Hematopoietic multipotent progenitor cell treated with erythropoietin and hydrocortisone succinate and interleukin-3 and kit ligand, for 17 days (in vitro differentiated cells): ENCODE results near the gene CYSRT1.
"Not testable (repeated sequence)": the region's sequence is repeated elsewhere in the genome, so short reads cannot be mapped to it uniquely, and the experiment has no call there.

Source experiments
- DNase-seq: peaks from one replicate; pipeline ENCODE4 v3.0.0-alpha.2; 2015; ENCODE audit warnings: low spot score

The CYSRT1 gene

DNA sequence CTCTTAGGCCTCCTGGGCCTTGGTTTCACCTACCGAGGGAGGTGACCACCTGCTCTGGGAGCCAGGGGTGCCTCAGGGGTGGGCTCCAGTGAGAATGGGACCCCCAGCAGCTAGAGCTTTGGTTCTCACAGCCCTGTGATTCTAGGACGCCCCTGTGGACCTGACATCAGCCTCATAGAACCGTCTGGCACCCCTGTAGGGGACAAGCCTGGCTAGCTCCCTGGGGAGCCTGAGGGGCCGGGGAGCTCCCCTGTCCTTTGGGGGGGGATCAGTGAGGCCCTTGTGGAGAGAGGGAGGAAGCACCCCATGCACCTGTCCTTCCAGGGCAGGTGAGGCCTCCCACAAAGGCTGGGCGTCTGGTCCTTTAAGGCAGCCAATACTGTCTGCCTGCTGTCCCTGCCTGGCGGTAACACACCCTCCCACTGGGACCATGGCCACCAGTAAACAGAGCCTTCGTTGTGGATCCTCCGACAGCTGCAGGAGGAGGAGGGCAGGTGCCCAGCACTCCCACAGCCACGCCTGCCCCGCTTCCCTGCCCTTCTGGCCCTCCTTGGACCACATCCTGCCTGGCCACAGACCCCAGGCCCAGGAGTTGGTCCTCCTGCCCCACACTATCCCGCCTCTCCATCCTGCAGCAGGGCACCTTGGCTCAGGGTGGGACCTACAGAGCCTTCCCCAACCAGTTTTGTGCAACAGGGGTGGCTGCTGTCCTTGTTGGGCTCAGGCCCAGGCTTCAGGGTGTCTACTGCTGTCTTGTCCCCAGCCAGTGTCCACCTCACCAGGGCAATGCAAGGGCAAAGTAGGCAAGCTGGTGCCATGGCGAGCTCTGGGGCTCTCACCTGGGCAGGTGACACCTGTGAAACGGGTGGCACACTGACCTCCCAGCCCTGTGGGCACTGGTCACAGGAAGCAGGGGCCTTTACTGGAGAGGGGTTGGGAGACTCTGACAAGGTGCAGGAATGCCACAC lies 13.1 kb downstream of the CYSRT1 start:
- DNase-seq = no peak

DNA sequence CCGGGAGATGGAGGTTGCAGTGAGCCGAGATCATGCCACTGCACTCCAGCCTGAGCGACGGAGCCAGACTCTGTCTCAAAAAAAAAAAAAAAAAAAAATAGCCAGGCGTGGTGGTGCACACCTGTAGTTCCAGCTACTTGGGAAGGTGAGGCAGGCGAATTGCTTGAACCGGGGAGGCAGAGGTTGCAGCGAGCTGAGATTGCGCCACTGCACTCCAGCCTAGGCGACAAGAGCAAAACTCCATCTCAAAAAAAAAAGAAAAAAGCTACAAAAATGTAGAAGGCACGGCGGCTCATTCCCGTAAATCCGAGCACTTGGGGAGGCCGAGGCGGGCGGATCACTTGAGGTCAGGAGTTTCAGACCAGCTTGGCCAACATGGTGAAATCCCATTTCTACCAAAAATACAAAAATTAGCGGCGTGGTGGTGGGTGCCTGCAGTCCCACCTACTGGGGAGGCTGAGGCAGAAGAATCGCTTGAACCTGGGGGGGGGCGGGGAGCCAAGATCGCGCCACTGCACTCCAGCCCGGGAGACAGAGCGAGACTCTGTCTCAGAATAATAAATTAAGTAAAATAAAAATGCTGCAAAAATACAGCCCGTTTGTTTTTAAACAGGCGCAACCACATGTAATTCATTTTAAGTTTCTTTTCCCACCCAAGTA lies 14.7 kb downstream of the CYSRT1 start:
- DNase-seq = not testable (repeated sequence)

DNA sequence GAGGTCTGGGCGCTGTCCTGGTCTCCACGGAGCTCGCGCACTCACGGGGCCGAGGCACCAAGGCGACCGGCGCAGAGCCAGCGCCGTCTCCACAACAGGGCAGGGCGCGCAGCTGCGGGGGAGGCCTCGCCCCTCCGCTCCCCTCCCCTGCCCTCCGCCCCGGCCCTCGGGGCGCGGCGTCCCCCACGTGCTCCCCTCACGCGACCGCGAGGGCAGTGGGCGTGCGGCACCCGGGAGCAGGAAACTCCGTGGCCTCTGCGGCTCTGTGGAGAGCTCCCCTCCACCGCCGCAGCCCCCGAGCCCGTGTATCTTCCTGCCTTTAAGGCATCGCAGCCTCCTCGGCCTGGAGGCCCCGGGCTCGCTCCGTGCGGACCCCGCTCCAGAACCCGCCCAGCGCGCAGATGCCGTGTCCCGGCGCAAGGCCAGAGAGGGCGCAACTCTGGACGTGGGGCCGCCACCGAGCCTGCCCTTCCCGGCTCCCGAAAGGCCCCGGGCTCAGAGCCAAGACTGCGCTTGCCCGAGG lies 15.4 kb downstream of the CYSRT1 start:
- peak; percentile 66 for DNase-seq

DNA sequence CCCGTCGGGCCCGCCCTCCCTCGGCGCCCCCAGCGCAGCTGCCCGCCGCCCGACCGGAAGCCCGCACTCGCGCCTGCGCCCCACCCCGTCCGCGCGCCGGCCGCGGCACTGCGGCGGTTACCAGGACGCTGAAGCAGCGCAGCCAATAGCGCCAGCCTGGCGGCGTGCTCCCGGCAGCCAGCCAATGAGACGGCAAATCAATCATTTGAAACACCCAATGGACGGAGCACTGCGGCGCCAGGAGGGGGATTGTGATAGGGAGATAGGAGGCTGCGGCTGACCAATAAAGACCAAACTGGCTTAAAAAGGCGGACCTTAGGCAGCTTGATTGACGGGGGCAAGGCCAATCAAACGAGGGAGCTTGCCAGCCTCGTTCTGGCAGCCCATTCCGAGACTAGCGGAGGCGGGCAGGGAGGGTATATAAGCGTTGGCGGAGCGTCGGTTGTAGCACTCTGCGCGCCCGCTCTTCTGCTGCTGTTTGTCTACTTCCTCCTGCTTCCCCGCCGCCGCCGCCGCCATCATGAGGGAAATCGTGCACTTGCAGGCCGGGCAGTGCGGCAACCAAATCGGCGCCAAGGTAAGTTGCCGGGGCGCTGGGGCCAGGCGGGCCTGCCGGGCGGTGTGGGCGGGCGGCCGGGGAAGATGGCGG lies 16.0 kb downstream of the CYSRT1 start, which contains the start of gene TUBB4B:
TUBB4B (plus strand) TSS at position 447 of the 649 bp plus-strand sequence; CDS start at position 521, 74 bp downstream.
- DNase-seq = peak; percentile 100

DNA sequence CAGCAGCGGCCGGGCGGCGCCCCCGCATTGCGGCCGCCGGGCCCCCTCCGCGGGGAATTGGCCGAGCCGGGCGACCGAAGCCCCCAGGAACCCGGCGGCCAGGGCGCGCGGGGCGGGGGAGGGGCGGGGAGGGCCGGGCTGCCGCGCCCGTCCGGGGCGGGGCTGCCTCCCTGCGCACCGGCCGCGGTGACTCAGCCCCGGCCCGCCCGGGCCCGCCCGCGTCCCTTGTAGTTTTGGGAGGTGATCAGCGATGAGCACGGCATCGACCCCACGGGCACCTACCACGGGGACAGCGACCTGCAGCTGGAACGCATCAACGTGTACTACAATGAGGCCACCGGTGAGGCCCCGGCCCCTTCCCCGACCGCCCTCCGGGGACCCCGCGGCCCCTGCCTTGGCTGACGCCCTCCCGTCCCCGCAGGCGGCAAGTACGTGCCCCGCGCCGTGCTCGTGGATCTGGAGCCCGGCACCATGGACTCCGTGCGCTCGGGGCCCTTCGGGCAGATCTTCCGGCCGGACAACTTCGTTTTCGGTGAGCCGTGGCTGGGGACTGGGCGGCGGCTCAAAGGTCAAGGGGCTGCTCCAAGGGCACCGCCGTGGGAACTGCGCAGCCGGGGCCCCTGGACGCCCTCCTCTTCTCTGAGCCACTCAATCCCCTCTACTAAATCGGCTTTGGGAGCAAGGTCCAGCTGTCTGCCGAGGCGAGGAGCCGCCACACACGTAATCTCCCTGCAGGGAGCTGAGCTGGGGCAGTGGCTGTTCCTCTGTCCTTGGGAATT lies 16.7 kb downstream of the CYSRT1 start:
- DNase-seq = peak; percentile 87

DNA sequence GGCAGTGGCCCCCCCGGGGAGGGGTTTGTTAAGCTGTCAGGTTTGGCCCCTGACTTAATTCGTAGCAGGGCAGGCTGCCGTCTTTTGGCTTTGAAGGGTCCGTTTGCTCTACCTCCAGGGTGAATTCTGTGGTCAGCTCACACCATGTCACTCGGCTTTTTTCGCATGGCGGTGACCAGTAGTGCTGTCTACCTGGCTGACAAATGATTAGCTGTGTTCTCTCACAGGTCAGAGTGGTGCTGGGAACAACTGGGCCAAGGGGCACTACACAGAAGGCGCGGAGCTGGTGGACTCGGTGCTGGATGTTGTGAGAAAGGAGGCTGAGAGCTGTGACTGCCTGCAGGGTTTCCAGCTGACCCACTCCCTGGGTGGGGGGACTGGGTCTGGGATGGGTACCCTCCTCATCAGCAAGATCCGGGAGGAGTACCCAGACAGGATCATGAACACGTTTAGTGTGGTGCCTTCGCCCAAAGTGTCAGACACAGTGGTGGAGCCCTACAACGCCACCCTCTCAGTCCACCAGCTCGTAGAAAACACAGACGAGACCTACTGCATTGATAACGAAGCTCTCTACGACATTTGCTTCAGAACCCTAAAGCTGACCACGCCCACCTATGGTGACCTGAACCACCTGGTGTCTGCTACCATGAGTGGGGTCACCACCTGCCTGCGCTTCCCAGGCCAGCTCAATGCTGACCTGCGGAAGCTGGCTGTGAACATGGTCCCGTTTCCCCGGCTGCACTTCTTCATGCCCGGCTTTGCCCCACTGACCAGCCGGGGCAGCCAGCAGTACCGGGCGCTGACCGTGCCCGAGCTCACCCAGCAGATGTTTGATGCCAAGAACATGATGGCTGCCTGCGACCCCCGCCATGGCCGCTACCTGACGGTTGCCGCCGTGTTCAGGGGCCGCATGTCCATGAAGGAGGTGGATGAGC lies 17.6 kb downstream of the CYSRT1 start:
- peak; percentile 70 for DNase-seq

- DNase-seq = not testable (repeated sequence)
Observed at GRCh38 chr9:137243266-137243625, 18.3 kb downstream of the CYSRT1 start.

- DNase-seq = peak; percentile 50
Observed at GRCh38 chr9:137243626-137244485, 18.9 kb downstream of the CYSRT1 start.

DNA sequence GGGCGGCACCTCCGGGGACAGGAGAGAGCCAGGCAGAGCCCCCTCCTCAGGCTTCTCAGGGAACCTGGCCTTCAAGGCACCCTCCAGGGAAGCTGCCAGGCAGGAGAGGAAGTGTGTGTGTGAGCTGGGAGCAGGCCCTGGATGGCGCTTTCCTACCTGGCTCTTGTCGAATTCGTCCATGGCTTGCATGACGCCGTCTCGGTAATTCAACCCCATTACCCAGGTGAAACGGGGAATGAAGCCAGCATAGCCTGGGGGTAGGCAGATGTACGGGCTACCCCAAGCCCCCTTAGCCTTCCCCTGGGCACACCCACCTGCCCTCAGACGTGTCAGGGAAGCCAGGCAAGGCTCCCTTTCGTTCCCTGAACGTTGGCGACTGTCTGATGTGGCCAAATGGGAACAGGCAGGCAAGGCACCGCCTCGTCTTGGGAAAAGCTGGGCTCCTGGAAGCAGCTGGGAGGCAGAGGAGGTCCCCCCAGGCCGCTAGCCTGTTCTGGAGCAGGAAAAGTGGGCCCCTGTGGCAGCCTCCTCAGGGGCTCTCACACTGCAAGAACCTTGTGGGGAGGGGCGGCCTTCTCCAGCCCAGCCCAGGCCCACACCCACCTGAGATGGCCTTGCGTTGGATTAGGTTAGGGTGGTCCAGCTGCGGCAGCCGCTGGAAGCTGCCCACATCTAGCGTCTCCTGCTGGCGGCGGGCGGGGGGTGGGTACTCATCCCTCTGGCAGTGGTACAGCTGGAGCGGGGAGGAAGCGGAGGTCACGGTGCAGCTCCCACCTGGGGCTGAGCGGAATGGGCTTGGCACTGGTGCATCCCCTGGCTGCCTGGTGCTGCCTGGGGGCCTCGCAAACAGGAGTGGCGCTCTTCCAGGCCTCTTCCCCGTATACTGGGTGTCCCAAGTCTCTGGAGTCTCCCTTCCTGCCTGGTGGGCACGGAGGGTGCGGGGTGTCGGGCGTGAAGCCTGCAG lies 19.8 kb downstream of the CYSRT1 start:
- peak; percentile 48 for DNase-seq

DNA sequence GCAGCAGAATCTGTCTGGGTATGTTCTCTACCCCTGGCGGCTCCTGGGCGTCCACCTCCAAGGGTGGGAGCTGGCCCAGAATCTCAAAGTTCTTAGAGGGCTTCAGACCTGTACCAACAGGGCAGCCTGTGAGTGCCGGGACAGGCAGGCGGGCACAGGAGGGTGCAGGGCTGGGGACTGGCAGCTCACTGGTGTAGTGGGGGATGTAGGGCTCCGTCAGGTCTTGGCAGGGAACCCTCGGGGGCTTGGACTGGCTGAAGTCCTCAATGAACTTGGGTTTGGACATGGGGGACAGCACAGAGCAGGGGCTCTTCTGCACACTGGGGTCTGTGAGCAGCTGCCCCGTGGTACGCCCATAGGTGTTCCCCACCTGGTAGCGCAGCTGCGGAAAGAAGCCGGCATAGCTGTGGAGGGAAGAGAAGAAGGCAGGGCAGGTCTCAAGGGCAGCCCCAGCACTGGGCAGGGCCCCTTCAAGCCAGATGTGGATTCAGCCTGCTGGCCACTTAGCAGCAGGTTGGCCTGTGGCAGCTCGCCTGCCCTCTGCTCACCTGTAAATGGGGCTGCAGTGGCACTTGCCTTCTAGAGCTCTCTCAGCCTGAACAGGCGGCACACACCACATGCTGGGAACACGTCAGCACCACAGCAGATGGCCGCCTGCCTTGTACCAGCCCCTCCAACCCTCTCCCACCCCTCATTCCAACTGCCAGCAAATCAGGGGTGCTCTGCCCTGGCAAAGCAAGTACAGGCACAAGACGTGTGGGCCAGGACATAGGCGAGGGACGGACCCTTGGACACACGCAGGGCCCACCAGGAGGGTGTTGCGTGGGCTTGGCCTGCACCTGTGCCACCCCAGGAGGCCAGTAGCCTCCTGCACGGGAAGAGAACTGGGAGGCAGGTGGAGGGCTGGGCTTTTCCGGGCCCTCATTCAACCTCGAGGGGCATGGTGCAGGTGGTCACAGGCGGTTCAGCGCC lies 20.8 kb downstream of the CYSRT1 start:
- DNase-seq = no peak

DNA sequence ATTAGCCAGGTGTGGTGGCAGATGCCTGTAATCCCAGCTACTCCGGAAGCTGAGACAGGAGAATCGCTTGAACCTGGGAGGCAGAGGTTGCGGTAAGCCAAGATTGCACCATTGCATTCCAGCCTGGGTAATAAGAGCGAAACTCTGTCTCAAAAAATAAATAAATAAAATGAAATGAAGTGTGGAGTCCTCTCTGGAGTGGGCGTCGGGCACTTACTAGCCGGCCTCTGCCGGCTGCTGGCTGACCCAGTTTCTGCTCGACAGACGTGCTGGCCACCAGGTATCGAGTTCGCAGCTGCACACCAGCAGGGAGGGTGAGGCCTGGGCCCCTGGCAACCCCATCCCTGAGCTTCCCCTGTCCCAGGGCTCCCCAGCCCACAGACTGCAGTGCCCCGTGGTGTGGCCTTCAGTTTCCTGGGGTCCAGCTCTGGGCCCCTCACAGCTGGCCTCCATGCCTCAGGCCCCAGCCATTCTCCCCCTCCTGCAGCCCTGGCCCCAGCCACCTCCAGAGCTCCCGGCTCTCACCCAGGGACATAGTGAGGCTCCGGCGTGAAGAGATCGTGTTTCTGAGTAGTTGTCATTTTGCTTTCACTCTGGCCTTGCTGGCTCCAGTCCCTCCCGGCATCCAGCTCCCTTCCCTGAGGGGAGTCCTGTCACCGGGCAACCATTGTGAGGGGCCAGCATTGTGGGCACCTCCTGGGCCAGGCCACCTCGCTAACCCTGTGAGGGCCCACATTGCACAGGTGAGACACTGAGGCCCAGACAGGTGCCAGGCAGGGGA lies 22.4 kb downstream of the CYSRT1 start:
- DNase-seq = no peak

GRCh38 chr9:137247916-137248175 lies 22.9 kb downstream of the CYSRT1 start:
- DNase-seq = peak; percentile 22

GRCh38 chr9:137250329-137251193 lies 25.6 kb downstream of the CYSRT1 start:
- peak; percentile 31 for DNase-seq

DNA sequence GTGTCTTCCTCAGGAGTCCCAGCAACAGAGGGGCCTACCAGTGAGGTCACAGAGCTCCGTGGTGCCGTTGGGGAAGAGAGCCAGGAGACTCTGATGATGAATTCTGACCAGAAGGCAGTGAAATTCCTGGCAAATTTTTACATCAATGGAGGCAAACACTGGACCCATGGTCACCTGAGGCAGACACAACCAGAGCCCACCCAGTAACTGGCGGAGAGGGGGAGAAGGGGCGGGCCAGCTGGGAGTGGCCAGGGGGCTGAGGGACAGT lies 26.2 kb downstream of the CYSRT1 start, which contains the start of gene STPG3:
STPG3 (plus strand) TSS at position 93 of the 268 bp plus-strand sequence; CDS start at position 94, 1 bp downstream.
- DNase-seq = peak; percentile 19

DNA sequence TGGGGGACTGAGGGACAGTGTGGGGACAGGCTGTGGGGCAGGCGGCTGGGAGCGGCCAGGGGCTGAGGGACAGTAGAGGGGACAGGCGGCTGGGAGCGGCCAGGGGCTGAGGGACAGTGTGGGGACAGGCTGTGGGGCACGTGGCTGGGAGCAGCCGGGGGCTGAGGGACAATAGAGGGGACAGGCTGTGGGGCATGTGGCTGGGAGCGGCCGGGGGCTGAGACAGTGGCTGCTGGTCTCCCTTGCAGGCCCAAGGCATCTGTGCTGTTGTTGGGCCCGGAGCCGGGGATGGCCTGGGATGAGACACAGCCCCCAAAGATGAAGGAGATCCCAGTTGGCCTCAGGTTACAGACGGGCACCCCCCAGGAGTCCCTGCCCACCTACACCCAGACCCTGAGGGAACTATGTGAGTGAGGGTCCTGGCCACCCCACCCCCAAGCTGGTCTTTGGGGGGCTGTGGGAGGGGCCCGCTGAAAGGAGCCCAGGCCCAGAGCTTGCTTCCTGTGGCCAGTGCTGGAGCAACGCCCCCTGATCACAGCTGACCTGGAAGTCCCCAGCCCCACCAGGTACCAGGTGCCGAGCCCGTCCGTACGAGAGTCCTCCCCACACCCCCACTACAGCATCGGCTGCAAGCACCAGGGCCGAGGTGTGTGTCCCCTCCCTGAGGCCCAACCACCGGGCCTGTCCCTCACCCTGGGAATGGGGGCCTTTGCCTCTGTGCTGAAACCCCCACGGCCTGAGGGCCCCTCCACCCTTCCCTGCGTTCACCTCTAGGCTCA lies 26.7 kb downstream of the CYSRT1 start:
- DNase-seq = no peak
